Neuron (in vitro differentiated cells): Measurements from ENCODE around the gene HEXD.

Source experiments
- H2AFZ ChIP-seq: one replicate; pipeline ENCODE4 v1.6.1; 2013; ENCODE audit warnings: low read depth, mild to moderate bottlenecking, inconsistent platforms, low read length, moderate library complexity
- H3K27me3 ChIP-seq: one replicate; pipeline ENCODE4 v1.6.1; 2013; ENCODE audit warnings: low read length; ENCODE audit not compliant: insufficient read depth
- H3K36me3 ChIP-seq: one replicate; pipeline ENCODE4 v1.6.1; 2013; ENCODE audit warnings: low read length; ENCODE audit not compliant: insufficient read depth
- H3K4me1 ChIP-seq: one replicate; pipeline ENCODE4 v1.6.1; 2013; ENCODE audit warnings: low read length; ENCODE audit not compliant: insufficient read depth
- H3K4me3 ChIP-seq: 2 replicates; pipeline ENCODE4 v1.5.1; 2013; ENCODE audit warnings: mild to moderate bottlenecking, low read length, moderate library complexity
- H3K9me3 ChIP-seq: one replicate; pipeline ENCODE4 v1.6.1; 2013; ENCODE audit warnings: low read length

Gene HEXD

GRCh38 chr17:82463391-82463790, 45.2 kb downstream of the HEXD start:
- H3K4me1 ChIP-seq = peaks cover 4% of the 10 kb centered on the region
- H3K9me3 ChIP-seq = no peaks in the 10 kb centered on the region
- no peak overlapping the region for H3K4me3 ChIP-seq
- peaks cover 77% of the 10 kb centered on the region for H3K36me3 ChIP-seq
- H2AFZ ChIP-seq = no peak overlapping the region
- H3K27me3 ChIP-seq = no peaks in the 10 kb centered on the region

- Histone ChIP-seq H3K4me1 (peaks cover 4% of the 10 kb centered on the region), H3K27me3 (no peaks in the 10 kb centered on the region), H3K9me3 (no peaks in the 10 kb centered on the region), H3K4me3 (no peak overlapping the region), H2AFZ (no peak overlapping the region), H3K36me3 (peaks cover 84% of the 10 kb centered on the region)
These were observed 45.9 kb downstream of the HEXD start for GRCh38 chr17:82463925-82464566.

- H3K9me3 ChIP-seq = peaks cover 1% of the 10 kb centered on the region
- H3K27me3 ChIP-seq = no peaks in the 10 kb centered on the region
- peaks cover 87% of the 10 kb centered on the region for H3K36me3 ChIP-seq
- no peak overlapping the region for H3K4me3 ChIP-seq
- no peaks in the 10 kb centered on the region for H3K4me1 ChIP-seq
- no peak overlapping the region for H2AFZ ChIP-seq
These were observed 46.4 kb downstream of the HEXD start for GRCh38 chr17:82464567-82464929.

GRCh38 chr17:82465023-82465603, 47.0 kb downstream of the HEXD start:
- H3K27me3 ChIP-seq = no peaks in the 10 kb centered on the region
- H3K36me3 ChIP-seq = peaks cover 87% of the 10 kb centered on the region
- no peak overlapping the region for H2AFZ ChIP-seq

GRCh38 chr17:82468692-82469091, 50.5 kb downstream of the HEXD start:
- H2AFZ ChIP-seq = no peak overlapping the region
- H3K9me3 ChIP-seq = peaks cover 1% of the 10 kb centered on the region
- no peaks in the 10 kb centered on the region for H3K4me1 ChIP-seq
- peaks cover 68% of the 10 kb centered on the region for H3K36me3 ChIP-seq
- H3K4me3 ChIP-seq = no peak overlapping the region
- no peaks in the 10 kb centered on the region for H3K27me3 ChIP-seq

More at GRCh38 chr17:82465023-82465603, 47.0 kb downstream of the HEXD start:
- H3K9me3 ChIP-seq = peaks cover 1% of the 10 kb centered on the region
- H3K4me1 ChIP-seq = no peaks in the 10 kb centered on the region
- no peak overlapping the region for H3K4me3 ChIP-seq

DNA sequence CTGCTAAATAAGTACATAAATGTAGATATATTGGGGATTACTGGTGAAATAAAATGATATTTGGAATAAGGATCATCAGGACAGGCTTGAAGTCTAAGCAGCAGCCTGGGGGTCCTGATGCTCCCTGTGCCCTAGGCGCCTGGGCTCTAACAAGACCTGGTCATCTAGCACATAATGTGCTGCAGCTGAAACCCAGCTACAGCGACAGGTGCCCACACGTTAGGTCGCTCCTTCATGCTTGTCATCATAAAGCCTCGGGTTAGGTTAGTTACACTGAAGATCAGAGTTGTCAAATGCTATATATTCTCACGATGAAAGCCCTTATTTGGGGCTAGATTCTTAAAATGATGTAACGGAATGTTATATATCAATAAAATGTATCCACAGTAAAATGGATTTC, 51.9 kb downstream of the HEXD start:
- peaks cover 68% of the 10 kb centered on the region for H3K36me3 ChIP-seq
- no peak overlapping the region for H2AFZ ChIP-seq
- H3K4me1 ChIP-seq = no peaks in the 10 kb centered on the region
- H3K4me3 ChIP-seq = no peak overlapping the region
- H3K9me3 ChIP-seq = peaks cover 1% of the 10 kb centered on the region
- no peaks in the 10 kb centered on the region for H3K27me3 ChIP-seq

DNA sequence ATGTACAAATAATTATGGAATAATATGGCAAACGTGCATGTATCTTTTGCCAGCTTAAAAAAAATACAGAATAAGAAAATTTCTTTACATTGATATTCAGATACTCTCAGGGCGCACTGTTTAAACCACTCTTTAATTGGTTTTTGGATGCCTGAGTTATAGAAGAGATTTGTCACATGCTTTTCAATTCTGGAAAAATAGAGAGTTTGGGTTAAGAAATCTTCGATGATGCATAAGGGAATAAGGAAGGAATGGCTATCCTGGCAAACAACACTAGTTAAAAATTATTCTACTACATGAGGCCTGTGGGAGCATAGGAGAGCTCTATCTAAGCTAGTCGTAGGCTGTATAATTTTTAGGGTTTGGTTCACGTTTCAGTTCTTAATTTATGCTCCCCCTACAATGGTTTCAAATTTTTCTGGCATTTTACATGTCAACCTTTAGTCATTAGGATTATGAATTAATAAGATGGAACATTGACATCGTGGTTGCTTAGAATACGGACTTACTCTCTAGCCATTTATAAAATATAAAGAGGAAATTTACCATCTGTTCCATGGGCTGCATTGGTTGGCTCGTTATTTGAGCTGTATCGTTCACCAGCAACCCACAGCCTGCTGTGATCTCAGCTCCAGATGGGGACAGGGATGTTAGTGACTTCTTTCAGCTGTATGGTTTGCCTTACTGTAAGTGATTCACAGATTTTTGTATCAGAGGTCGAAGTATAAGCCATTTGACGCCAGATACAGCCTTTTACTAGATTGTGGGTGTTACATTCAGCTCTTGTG, 56.3 kb downstream of the HEXD start:
- Histone ChIP-seq H3K4me1 (no peaks in the 10 kb centered on the region), H3K9me3 (no peaks in the 10 kb centered on the region), H3K4me3 (no peak overlapping the region), H2AFZ (no peak overlapping the region), H3K36me3 (peaks cover 54% of the 10 kb centered on the region), H3K27me3 (no peaks in the 10 kb centered on the region)

GRCh38 chr17:82475458-82475857, 57.3 kb downstream of the HEXD start:
- Histone ChIP-seq H3K9me3 (no peaks in the 10 kb centered on the region), H3K4me1 (no peaks in the 10 kb centered on the region), H3K36me3 (peaks cover 59% of the 10 kb centered on the region), H3K27me3 (no peaks in the 10 kb centered on the region), H3K4me3 (no peak overlapping the region), H2AFZ (no peak overlapping the region)

DNA sequence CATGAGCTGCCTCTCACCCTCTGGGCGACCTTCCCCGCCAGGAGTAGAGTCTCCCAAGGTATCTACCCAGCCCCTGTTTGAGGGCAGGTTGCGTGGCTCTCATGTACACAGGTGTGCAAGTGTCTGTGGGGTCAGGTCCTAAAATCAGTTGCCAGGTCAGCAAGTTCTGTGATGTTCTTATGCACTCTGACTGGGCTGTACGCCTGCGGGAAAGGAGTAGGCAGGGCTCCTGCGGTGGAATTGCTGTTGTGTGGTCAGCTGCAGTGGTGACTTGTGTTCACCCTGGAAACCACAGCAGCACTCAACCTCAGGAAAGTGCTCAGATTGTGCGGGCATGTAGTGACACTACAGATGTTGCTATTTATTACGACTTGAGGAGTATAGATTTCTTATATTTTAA, 59.8 kb downstream of the HEXD start:
- no peak overlapping the region for H2AFZ ChIP-seq
- H3K36me3 ChIP-seq = peaks cover 66% of the 10 kb centered on the region
- no peaks in the 10 kb centered on the region for H3K4me1 ChIP-seq
- no peaks in the 10 kb centered on the region for H3K27me3 ChIP-seq
- no peaks in the 10 kb centered on the region for H3K9me3 ChIP-seq
- no peak overlapping the region for H3K4me3 ChIP-seq

DNA sequence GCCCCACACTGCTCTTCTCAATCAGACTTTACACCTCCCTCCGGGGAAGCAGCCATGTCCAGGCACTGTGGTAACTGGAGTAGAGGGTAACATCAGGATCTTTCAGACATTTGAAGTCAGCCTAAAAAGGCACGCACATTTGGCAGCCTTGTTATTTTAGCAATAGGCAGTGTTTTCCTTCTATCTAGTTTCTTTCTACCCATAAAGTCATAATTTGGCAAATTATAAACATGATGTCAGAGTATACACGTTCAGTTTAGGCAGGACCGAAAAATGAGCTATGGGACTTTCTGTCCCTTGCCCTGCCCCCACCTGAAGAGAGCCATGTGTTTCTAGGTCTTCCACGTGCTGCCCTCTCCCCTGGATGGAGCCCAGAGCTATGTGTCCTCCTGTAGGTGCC, 61.5 kb downstream of the HEXD start:
- Histone ChIP-seq H3K4me3 (no peak overlapping the region), H3K36me3 (peaks cover 74% of the 10 kb centered on the region)

GRCh38 chr17:82480318-82480717, 62.2 kb downstream of the HEXD start:
- H3K4me3 ChIP-seq = no peak overlapping the region
- no peaks in the 10 kb centered on the region for H3K27me3 ChIP-seq
- peaks cover 74% of the 10 kb centered on the region for H3K36me3 ChIP-seq
- no peaks in the 10 kb centered on the region for H3K9me3 ChIP-seq
- H2AFZ ChIP-seq = no peak overlapping the region
- H3K4me1 ChIP-seq = no peaks in the 10 kb centered on the region

More for the DNA sequence above, 61.5 kb downstream of the HEXD start:
- H2AFZ ChIP-seq = no peak overlapping the region
- H3K27me3 ChIP-seq = no peaks in the 10 kb centered on the region
- no peaks in the 10 kb centered on the region for H3K9me3 ChIP-seq
- no peaks in the 10 kb centered on the region for H3K4me1 ChIP-seq

DNA sequence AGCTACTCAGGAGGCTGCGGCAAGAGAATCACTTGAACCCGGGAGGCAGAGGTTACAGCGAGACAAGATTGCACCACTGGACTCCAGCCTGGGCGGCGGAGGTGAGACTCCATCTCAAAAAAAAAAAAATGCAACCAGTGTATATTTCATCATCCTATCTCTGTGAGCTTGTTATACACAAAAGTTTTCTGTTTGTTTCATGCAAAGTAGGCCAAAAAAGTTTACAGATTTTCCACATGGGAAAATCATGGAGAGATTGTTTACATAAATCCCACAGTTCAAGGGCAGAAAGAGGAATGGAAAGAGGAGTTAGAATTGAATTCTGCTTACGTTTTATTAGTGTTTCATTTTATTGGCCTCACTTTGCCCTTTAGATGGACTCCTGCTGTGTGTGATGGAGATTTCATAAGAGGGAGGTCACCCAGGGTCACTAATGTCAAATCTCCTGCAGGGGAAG, 65.1 kb downstream of the HEXD start:
- H3K4me1 ChIP-seq = no peaks in the 10 kb centered on the region
- no peaks in the 10 kb centered on the region for H3K27me3 ChIP-seq
- no peak overlapping the region for H2AFZ ChIP-seq
- peaks cover 87% of the 10 kb centered on the region for H3K36me3 ChIP-seq
- no peaks in the 10 kb centered on the region for H3K9me3 ChIP-seq
- H3K4me3 ChIP-seq = no peak overlapping the region

GRCh38 chr17:82483836-82484235, 65.7 kb downstream of the HEXD start:
- Histone ChIP-seq H3K4me3 (no peak overlapping the region), H3K36me3 (peaks cover 87% of the 10 kb centered on the region)

More at GRCh38 chr17:82483836-82484235, 65.7 kb downstream of the HEXD start:
- H3K27me3 ChIP-seq = no peaks in the 10 kb centered on the region
- H3K9me3 ChIP-seq = no peaks in the 10 kb centered on the region
- no peaks in the 10 kb centered on the region for H3K4me1 ChIP-seq
- no peak overlapping the region for H2AFZ ChIP-seq
